ENCODE measurements around the gene SPANXN2.

GRCh38 chrX:143694885-143695284 lies 25.7 kb downstream of the SPANXN2 start:
- TF ChIP-seq ZNF112 (tag by site-specific recombination; IDR thresholded peaks at IDR 0.05), result no peak
- no peak for TF ChIP-seq ZNF501 (tag by site-specific recombination; IDR thresholded peaks at IDR 0.05)
- TF ChIP-seq CTCF (tag by site-specific recombination; IDR thresholded peaks at IDR 0.05), result no peak

Data from HEK293 (cell line).